Measurements from ENCODE around the gene ARHGAP24.

DNA sequence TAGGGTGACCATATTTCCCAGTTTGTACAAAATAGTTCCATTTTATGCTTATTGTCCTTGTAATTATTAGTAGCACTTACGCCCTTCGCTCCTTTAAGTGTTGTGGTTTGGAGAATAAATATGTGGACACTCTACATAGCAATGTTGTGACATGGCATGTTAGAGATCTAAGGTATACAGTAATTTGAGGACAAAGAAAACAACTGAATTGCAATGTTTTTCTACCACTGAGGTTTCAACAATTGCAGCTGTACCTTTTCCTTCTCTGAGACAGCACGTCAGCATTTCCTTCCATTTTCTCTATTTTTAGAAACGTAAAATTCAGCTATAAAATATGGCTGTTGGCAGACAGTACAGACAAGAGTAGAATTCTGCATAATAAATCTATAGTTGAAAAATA is 561.8 kb downstream of the ARHGAP24 start:
- TF ChIP-seq, protein P1, sequence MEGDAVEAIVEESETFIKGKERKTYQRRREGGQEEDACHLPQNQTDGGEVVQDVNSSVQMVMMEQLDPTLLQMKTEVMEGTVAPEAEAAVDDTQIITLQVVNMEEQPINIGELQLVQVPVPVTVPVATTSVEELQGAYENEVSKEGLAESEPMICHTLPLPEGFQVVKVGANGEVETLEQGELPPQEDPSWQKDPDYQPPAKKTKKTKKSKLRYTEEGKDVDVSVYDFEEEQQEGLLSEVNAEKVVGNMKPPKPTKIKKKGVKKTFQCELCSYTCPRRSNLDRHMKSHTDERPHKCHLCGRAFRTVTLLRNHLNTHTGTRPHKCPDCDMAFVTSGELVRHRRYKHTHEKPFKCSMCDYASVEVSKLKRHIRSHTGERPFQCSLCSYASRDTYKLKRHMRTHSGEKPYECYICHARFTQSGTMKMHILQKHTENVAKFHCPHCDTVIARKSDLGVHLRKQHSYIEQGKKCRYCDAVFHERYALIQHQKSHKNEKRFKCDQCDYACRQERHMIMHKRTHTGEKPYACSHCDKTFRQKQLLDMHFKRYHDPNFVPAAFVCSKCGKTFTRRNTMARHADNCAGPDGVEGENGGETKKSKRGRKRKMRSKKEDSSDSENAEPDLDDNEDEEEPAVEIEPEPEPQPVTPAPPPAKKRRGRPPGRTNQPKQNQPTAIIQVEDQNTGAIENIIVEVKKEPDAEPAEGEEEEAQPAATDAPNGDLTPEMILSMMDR (IDR thresholded peaks at IDR 0.05) = no peak
- TF ChIP-seq, protein P2, sequence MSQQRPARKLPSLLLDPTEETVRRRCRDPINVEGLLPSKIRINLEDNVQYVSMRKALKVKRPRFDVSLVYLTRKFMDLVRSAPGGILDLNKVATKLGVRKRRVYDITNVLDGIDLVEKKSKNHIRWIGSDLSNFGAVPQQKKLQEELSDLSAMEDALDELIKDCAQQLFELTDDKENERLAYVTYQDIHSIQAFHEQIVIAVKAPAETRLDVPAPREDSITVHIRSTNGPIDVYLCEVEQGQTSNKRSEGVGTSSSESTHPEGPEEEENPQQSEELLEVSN (IDR thresholded peaks at IDR 0.05; ENCODE audit: borderline replicate concordance, low read depth) = no peak
- TF ChIP-seq EHMT2 (IDR thresholded peaks at IDR 0.05; ENCODE audit: low read depth) = no peak
- no peak for TF ChIP-seq NR3C1 (IDR thresholded peaks at IDR 0.05)
- no peak for TF ChIP-seq KDM5A (IDR thresholded peaks at IDR 0.05)
- no peak for TF ChIP-seq ZFP36 (IDR thresholded peaks at IDR 0.05; ENCODE audit: borderline replicate concordance, partially characterized antibody)
- no peak for TF ChIP-seq RAD21 (conservative IDR thresholded peaks at IDR 0.05 in 1 of 2, IDR thresholded peaks at IDR 0.05 in 1 of 2)
- TF ChIP-seq EP300 (IDR thresholded peaks at IDR 0.05) = no peak
- TF ChIP-seq KDM1A (IDR thresholded peaks at IDR 0.05; ENCODE audit: low read depth) = no peak
- no peak for TF ChIP-seq FOSL2 (IDR thresholded peaks at IDR 0.05)
- no peak for TF ChIP-seq FOSL2 (CRISPR knock-in tag; IDR thresholded peaks at IDR 0.05)
- TF ChIP-seq MAZ (IDR thresholded peaks at IDR 0.05; ENCODE audit: borderline replicate concordance, low read depth, low read length) = no peak
- TF ChIP-seq MAFK (IDR thresholded peaks at IDR 0.05; ENCODE audit: partially characterized antibody) = no peak
- no peak for TF ChIP-seq POLR2A (IDR thresholded peaks at IDR 0.05; ENCODE audit: low read length)
- no peak for TF ChIP-seq CHD2 (IDR thresholded peaks at IDR 0.05; ENCODE audit: low read length, partially characterized antibody)

All from A549 (cell line).